Spleen (tissue), 11 donors: Measurements from ENCODE around the gene NELFE. TPM values are rescaled to one million over a fixed set of nuclear protein-coding genes. Genes with fewer than 3 reads are reported as not detected.

Experiments used
- DNase-seq: peaks from one replicate; pipeline ENCODE4 v3.0.0-alpha.2; 2020
- H3K27ac ChIP-seq, 8 donors: fragments of 200-600 bp; sonication (generic) in 7 of 8; 1 replicate in 4 of 8; 2 replicates in 4 of 8; pipeline versions ENCODE4 v1.5.0 to v1.8.0; 2016 to 2021; ENCODE audit warnings: inconsistent platforms in 4 of 8, mild to moderate bottlenecking in 4 of 8, moderate library complexity in 1 of 8
- H3K27me3 ChIP-seq, 7 donors: fragments of 200-600 bp; sonication (generic) in 6 of 7; replicated peaks in 1 of 7; 1 replicate in 4 of 7; 2 replicates in 3 of 7; pipeline versions ENCODE4 v1.5.0 to v1.8.0; 2016 to 2021; ENCODE audit warnings: inconsistent platforms in 3 of 7, mild to moderate bottlenecking in 1 of 7
- H3K36me3 ChIP-seq, 6 donors: fragments of 200-600 bp; sonication (generic) in 5 of 6; 1 replicate in 4 of 6; 2 replicates in 2 of 6; pipeline versions ENCODE4 v1.5.0 to v1.8.0; 2016 to 2021; ENCODE audit warnings: inconsistent platforms in 2 of 6
- H3K4me1 ChIP-seq, 6 donors: fragments of 200-600 bp; sonication (generic) in 5 of 6; 1 replicate in 3 of 6; 2 replicates in 3 of 6; pipeline versions ENCODE4 v1.5.0 to v1.8.0; 2016 to 2021; ENCODE audit warnings: inconsistent platforms in 3 of 6
- H3K4me3 ChIP-seq, 8 donors: fragments of 200-600 bp; sonication (generic) in 7 of 8; 1 replicate in 4 of 8; 2 replicates in 4 of 8; pipeline versions ENCODE4 v1.5.0 to v1.8.0; 2016 to 2021; ENCODE audit warnings: inconsistent platforms in 4 of 8, mild to moderate bottlenecking in 4 of 8, moderate library complexity in 2 of 8
- H3K9me3 ChIP-seq, 8 donors: fragments of 200-600 bp; sonication (generic) in 7 of 8; 1 replicate in 4 of 8; 2 replicates in 4 of 8; pipeline versions ENCODE4 v1.5.0 to v1.8.0; 2016 to 2021; ENCODE audit warnings: inconsistent platforms in 4 of 8
- POLR2A ChIP-seq, 3 donors: fragments of 450-650 bp; IDR thresholded peaks; one replicate each; pipeline ENCODE4 v1.5.1; 2017; ENCODE audit warnings: antibody characterized with exemption in 3 of 3, mild to moderate bottlenecking in 1 of 3
- POLR2AphosphoS5 ChIP-seq, 3 donors: sonication (generic); formaldehyde crosslinking; IDR thresholded peaks; one replicate each; pipeline ENCODE4 v1.5.1; 2017; ENCODE audit warnings: antibody characterized with exemption in 3 of 3
- WGBS, 5 donors: extraction: QIAGEN DNeasy Blood & Tissue Kit in 3 of 5; methylation state at CpG; one replicate each; pipeline versions ENCODE4 v1.1.5 to v1.1.7; 2013 to 2018; 5-methylcytosine and 5-hydroxymethylcytosine counted together
- intact Hi-C: fragments of 100-400 bp; cut with DNase I; formaldehyde crosslinking; loops from one replicate; pipeline ENCODE4 v1.15.0; 2023; ENCODE audit warnings: low total_unique reads
- polyA plus RNA-seq, 3 donors: library from polyadenylated mRNA; stranded (reverse); fragments of 200-250 nt; gene quantifications; one replicate each; pipeline ENCODE4 v1.2.1, GENCODE V29; 2013
- total RNA-seq, 7 donors: library from RNA; depleted of rRNA in 3 of 7; stranded (reverse); fragments of >200 nt in 3 of 7; fragmentation: NEBNext Ultra II Directional in 4 of 7; extraction: Animal tissue kit (Norgen Biotek cat#: 25700) in 4 of 7; gene quantifications; one replicate each; pipeline versions ENCODE4 v1.1.0 to v1.2.1, GENCODE V29; 2016 to 2021
- TF ChIP-seq, protein P1 (sequence below), 11 experiments: fragments of 200-600 bp in 7 of 11; fragments of 450-650 bp in 4 of 11; sonication (generic) in 4 of 11; IDR thresholded peaks in 8 of 11; conservative IDR thresholded peaks in 3 of 11; 1 replicate in 7 of 11; 2 replicates in 4 of 11; pipeline versions ENCODE4 v1.4.0 to v1.8.0; 2016 to 2021; ENCODE audit warnings: antibody characterized with exemption in 11 of 11, inconsistent platforms in 4 of 11, mild to moderate bottlenecking in 1 of 11
- donor health status: healthy with polysubstance abuse.
- donor health status: DM: no; HTN: no; CAD: no; lungs with moderate emphysema.
- donor health status: DM: no; HTN: no; CAD: no.
- donor health status: Bipolar disorder and iron deficiency.
- donor health status: healthy.
- donor health status: DM: no; HTN: no; CAD: no.
- donor health status: DM: yes; HTN: yes; CAD: no.

The NELFE gene
- total and polyA plus RNA-seq, 10 donors: 35.0 to 50.7 (median 45.0) TPM

DNA sequence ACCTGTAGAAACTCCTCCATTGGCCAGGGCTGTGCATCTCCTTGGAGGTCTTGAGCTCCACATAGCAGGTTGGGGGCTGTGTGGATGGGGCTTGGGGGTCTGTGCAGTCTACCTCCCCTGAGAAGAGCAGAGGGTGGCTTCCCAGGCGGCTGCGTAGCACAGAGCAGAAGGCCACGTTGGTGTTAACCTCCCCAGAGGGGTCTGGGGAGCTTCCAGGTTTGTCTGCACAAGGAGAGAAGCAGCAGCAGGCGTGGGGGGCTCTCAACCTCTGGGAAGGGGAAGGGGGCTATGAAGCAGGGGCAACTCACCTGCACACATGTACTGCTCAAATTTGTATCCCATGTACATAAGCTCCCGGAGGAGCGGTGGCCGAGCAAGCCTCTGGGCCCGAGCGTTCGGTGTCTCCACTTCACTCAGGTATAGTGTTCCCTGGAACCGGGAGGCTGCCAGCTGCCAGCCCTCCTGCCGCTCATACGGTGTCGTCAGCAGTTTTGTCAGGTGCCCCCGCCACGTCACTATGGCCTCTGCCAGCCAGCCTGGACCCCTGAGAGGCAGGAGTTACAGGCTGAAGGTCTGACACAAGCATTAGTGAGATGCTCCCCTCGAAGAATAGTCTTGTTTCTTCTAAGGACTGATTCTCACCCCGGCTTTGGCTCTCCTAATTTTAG, 12.0 kb upstream of the NELFE start:
- Histone ChIP-seq H3K4me1 (peaks cover 21 to 62% (median 36%) of the 10 kb centered on the region in 6 donors), H3K9me3 (no peaks in the 10 kb centered on the region), H3K36me3 (peaks cover 0 to 71% (median 48%) of the 10 kb centered on the region in 6 donors), H3K4me3 (peak overlapping the region in 7 of 8 donors; percentile 60 to 93 (median 77)), H3K27ac (peak overlapping the region; percentile 91 to 99 (median 98)), H3K27me3 (no peaks in the 10 kb centered on the region)
- intact Hi-C loops: no loop called here
- TF ChIP-seq POLR2A (IDR thresholded peaks at IDR 0.05) (no peak), POLR2AphosphoS5 (IDR thresholded peaks at IDR 0.05) (peak in 2 of 3 donors; percentile 3 to 62)
- TF ChIP-seq, protein P1, sequence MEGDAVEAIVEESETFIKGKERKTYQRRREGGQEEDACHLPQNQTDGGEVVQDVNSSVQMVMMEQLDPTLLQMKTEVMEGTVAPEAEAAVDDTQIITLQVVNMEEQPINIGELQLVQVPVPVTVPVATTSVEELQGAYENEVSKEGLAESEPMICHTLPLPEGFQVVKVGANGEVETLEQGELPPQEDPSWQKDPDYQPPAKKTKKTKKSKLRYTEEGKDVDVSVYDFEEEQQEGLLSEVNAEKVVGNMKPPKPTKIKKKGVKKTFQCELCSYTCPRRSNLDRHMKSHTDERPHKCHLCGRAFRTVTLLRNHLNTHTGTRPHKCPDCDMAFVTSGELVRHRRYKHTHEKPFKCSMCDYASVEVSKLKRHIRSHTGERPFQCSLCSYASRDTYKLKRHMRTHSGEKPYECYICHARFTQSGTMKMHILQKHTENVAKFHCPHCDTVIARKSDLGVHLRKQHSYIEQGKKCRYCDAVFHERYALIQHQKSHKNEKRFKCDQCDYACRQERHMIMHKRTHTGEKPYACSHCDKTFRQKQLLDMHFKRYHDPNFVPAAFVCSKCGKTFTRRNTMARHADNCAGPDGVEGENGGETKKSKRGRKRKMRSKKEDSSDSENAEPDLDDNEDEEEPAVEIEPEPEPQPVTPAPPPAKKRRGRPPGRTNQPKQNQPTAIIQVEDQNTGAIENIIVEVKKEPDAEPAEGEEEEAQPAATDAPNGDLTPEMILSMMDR (IDR thresholded peaks at IDR 0.05 in 8 of 11, conservative IDR thresholded peaks at IDR 0.05 in 3 of 11): no peak
- DNase-seq: peak; percentile 84
- WGBS, 5 donors: 77 to 88% (median 82%) methylated on average over 16 to 18 of the region's 18 CpGs

DNA sequence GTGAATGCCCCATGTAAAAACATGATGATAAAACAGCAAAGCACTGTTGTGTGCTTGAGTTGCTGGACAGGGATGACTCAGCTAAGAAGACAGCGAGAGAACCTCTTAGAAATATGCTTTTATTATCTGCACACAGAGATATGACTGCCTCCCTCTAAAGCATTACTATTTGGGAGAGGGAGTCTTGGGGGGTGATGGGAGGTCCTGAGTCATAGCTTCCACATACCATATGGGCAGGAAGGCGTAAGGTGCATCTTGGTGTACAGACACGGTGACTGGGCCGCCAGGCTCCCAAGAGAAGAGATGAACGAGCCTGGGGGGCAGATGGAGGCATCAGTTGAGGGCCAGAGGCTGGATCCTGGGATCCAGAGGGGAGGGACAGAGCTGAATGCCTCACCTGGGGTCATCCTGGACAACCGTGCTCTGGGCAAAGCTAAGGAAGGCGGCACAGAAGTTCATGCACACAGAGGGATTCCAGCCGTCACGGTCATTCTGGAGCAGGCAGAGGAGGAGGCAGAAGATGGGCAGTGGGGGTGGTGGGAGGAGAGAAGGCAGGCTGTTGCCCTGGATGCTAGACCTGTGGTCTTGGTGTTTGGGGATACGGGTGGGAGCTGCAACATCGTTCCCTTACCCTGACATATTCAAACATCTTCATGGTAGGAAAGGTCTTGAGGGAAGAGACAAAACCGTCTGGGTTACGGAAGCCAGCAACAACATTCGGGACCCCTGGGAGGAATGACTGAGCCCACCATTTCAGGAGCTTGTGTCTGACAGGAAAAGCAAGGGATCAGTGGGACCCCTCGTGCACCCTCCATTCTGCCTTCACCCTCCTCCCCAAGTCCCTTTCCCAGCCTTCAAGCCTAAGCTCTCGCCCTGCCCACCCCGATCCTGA, 11.2 kb upstream of the NELFE start:
- WGBS, 5 donors: 79 to 86% (median 83%) methylated on average over 17 of the region's 17 CpGs
- H3K4me1 ChIP-seq: peaks cover 21 to 58% (median 36%) of the 10 kb centered on the region in 6 donors
- TF ChIP-seq POLR2A (IDR thresholded peaks at IDR 0.05) (no peak), POLR2AphosphoS5 (IDR thresholded peaks at IDR 0.05) (peak in 1 of 3 donors; percentile 5)
- TF ChIP-seq, protein P1 (IDR thresholded peaks at IDR 0.05 in 8 of 11, conservative IDR thresholded peaks at IDR 0.05 in 3 of 11): no peak
- peak; percentile 73 for DNase-seq
- H3K4me3 ChIP-seq: peak overlapping the region in 1 of 8 donors; percentile 93
- H3K27me3 ChIP-seq: no peaks in the 10 kb centered on the region
- intact Hi-C loops: no loop called here
- H3K36me3 ChIP-seq: peaks cover 0 to 71% (median 55%) of the 10 kb centered on the region in 6 donors
- peak overlapping the region in 5 of 8 donors; percentile 95 to 99 (median 97) for H3K27ac ChIP-seq
- H3K9me3 ChIP-seq: no peaks in the 10 kb centered on the region

DNA sequence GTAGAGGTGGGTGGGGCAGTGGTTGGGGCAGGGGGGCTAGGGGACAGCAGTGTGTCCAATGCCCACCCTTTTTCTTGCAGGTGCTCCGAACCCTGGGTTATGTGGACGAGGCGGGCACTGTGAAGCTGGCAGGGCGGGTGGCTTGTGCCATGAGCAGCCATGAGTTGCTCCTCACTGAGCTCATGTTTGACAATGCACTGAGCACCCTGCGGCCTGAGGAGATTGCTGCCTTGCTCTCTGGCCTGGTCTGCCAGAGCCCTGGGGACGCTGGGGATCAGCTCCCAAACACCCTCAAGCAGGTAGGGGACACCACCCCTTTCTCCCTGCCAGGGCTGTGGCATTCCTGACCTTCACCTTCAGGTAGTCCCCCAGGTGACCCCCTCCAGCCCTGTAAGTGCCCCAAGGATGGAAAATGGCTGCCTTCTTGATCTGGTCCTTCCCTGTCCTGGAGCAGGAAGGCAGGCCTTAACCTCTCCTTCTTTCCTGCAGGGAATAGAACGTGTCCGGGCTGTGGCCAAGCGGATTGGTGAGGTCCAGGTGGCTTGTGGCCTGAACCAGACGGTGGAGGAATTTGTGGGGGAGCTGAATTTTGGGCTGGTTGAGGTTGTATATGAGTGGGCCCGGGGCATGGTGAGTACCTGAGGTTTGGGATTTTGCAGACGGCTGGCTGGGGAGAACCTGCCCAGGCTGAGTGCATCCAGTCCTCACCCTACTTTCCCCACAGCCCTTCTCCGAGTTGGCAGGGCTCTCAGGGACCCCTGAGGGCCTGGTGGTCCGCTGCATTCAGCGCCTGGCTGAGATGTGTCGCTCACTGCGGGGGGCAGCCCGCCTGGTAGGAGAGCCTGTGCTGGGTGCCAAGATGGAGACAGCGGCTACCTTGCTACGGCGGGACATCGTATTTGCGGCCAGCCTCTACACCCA, 10.3 kb upstream of the NELFE start:
- H3K27me3 ChIP-seq: no peaks in the 10 kb centered on the region
- H3K36me3 ChIP-seq: peaks cover 3 to 73% (median 64%) of the 10 kb centered on the region in 6 donors
- TF ChIP-seq, protein P1 (IDR thresholded peaks at IDR 0.05 in 8 of 11, conservative IDR thresholded peaks at IDR 0.05 in 3 of 11): no peak
- TF ChIP-seq POLR2AphosphoS5 (IDR thresholded peaks at IDR 0.05) (peak in 1 of 3 donors; percentile 17), POLR2A (IDR thresholded peaks at IDR 0.05) (no peak)
- H3K27ac ChIP-seq: no peak overlapping the region
- WGBS, 5 donors: 88 to 94% (median 92%) methylated on average over 20 to 23 of the region's 23 CpGs
- DNase-seq: peak; percentile 72
- H3K9me3 ChIP-seq: no peaks in the 10 kb centered on the region
- H3K4me1 ChIP-seq: peaks cover 21 to 49% (median 34%) of the 10 kb centered on the region in 6 donors
- no peak overlapping the region for H3K4me3 ChIP-seq
- intact Hi-C loops: no loop called here
